KMS-11 (cell line): ENCODE results near the gene YBX3.

ENCODE experiments used
- H2AFZ ChIP-seq: fragments of 200-600 bp; sonication (generic); 2 replicates; pipeline ENCODE4 v1.6.1; 2016; ENCODE audit warnings: antibody characterized with exemption, mixed run types, low read depth
- H3K27ac ChIP-seq: fragments of 200-600 bp; sonication (generic); 2 replicates; pipeline ENCODE4 v1.6.1; 2016; ENCODE audit warnings: mild to moderate bottlenecking, mixed run types
- H3K27me3 ChIP-seq: fragments of 200-600 bp; sonication (generic); 2 replicates; pipeline ENCODE4 v1.6.1; 2017; ENCODE audit warnings: mild to moderate bottlenecking, low read depth, mixed run types, moderate library complexity; ENCODE audit not compliant: insufficient read depth
- H3K36me3 ChIP-seq: fragments of 200-600 bp; sonication (generic); 2 replicates; pipeline ENCODE4 v1.6.1; 2017; ENCODE audit warnings: mild to moderate bottlenecking, mixed run types; ENCODE audit not compliant: insufficient read depth
- H3K4me1 ChIP-seq: fragments of 200-600 bp; sonication (generic); 2 replicates; pipeline ENCODE4 v1.6.1; 2016; ENCODE audit warnings: mild to moderate bottlenecking, low read depth, mixed run types; ENCODE audit not compliant: poor library complexity, severe bottlenecking
- H3K4me2 ChIP-seq: fragments of 200-600 bp; sonication (generic); 2 replicates; pipeline ENCODE4 v1.7.0; 2016; ENCODE audit warnings: mild to moderate bottlenecking, mixed run types
- H3K4me3 ChIP-seq: fragments of 200-600 bp; sonication (generic); IDR thresholded peaks from 2 replicates; pipeline ENCODE4 v1.6.1; 2017; ENCODE audit warnings: low read depth, low read length, mixed read lengths; ENCODE audit not compliant: insufficient read depth
- H3K79me2 ChIP-seq: fragments of 200-600 bp; sonication (generic); 2 replicates; pipeline ENCODE4 v1.6.1; 2016; ENCODE audit warnings: low read depth, mixed run types; ENCODE audit not compliant: insufficient read depth
- H3K9ac ChIP-seq: fragments of 200-600 bp; sonication (generic); 2 replicates; pipeline ENCODE4 v1.6.1; 2016; ENCODE audit warnings: mild to moderate bottlenecking, mixed run types
- H4K20me1 ChIP-seq: fragments of 200-600 bp; sonication (generic); 2 replicates; pipeline ENCODE4 v1.6.1; 2016; ENCODE audit warnings: mild to moderate bottlenecking, mixed run types; ENCODE audit not compliant: insufficient read depth
- TF ChIP-seq, protein P1 (sequence below): fragments of 200-600 bp; sonication (generic); conservative IDR thresholded peaks from 2 replicates; pipeline ENCODE4 v1.6.1; 2017; ENCODE audit warnings: low read depth, mild to moderate bottlenecking, antibody characterized with exemption, low read length, moderate library complexity, mixed read lengths

YBX3 gene

GRCh38 chr12:10717410-10717809 lies 5.7 kb downstream of the YBX3 start:
- Histone ChIP-seq H3K27ac (no peak overlapping the region), H3K4me3 (no peak overlapping the region), H3K4me1 (peaks cover 16% of the 10 kb centered on the region), H3K27me3 (no peaks in the 10 kb centered on the region), H3K9ac (no peak overlapping the region), H3K79me2 (peaks cover 51% of the 10 kb centered on the region), H3K4me2 (no peak overlapping the region), H4K20me1 (0 out of 2 replicates have a peak, but pooled peaks cover 3% of the 10 kb centered on the region), H2AFZ (no peak overlapping the region), H3K36me3 (no peaks in the 10 kb centered on the region)
- TF ChIP-seq, protein P1, sequence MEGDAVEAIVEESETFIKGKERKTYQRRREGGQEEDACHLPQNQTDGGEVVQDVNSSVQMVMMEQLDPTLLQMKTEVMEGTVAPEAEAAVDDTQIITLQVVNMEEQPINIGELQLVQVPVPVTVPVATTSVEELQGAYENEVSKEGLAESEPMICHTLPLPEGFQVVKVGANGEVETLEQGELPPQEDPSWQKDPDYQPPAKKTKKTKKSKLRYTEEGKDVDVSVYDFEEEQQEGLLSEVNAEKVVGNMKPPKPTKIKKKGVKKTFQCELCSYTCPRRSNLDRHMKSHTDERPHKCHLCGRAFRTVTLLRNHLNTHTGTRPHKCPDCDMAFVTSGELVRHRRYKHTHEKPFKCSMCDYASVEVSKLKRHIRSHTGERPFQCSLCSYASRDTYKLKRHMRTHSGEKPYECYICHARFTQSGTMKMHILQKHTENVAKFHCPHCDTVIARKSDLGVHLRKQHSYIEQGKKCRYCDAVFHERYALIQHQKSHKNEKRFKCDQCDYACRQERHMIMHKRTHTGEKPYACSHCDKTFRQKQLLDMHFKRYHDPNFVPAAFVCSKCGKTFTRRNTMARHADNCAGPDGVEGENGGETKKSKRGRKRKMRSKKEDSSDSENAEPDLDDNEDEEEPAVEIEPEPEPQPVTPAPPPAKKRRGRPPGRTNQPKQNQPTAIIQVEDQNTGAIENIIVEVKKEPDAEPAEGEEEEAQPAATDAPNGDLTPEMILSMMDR = no peak

GRCh38 chr12:10716704-10717315 lies 6.3 kb downstream of the YBX3 start:
- H3K27me3 ChIP-seq = no peaks in the 10 kb centered on the region
- 0 out of 2 replicates have a peak, but pooled peaks cover 3% of the 10 kb centered on the region for H4K20me1 ChIP-seq
- no peaks in the 10 kb centered on the region for H3K36me3 ChIP-seq
- H3K9ac ChIP-seq = no peak overlapping the region
- TF ChIP-seq, protein P1 = no peak
- H2AFZ ChIP-seq = no peak overlapping the region
- peaks cover 16% of the 10 kb centered on the region for H3K4me1 ChIP-seq
- H3K4me2 ChIP-seq = no peak overlapping the region
- H3K27ac ChIP-seq = no peak overlapping the region
- no peak overlapping the region for H3K4me3 ChIP-seq
- peaks cover 46% of the 10 kb centered on the region for H3K79me2 ChIP-seq

DNA sequence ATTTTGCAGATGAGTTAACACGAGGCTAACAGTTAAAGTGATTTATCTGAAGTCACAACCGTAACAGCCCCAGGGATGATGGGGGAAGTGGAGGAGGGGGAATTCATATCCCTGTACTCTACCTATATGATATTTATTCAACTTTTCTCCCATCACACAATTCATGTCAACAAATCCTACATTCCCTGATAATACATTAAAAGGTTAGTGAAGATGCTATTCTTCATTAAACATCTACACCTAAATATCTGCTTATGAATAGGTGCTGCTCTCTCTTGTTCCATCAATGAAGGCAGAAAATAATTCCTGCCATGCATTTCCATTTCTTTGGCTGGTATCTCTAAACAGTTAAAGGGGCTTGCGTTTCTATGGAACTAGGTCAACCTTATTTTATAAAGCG lies 6.8 kb downstream of the YBX3 start:
- H3K9ac ChIP-seq = no peak overlapping the region
- H3K36me3 ChIP-seq = no peaks in the 10 kb centered on the region
- peaks cover 40% of the 10 kb centered on the region for H3K79me2 ChIP-seq
- H2AFZ ChIP-seq = no peak overlapping the region
- H3K4me2 ChIP-seq = no peak overlapping the region
- H3K4me1 ChIP-seq = peaks cover 15% of the 10 kb centered on the region
- H3K4me3 ChIP-seq = no peak overlapping the region
- TF ChIP-seq, protein P1 = no peak
- H3K27ac ChIP-seq = no peak overlapping the region
- no peaks in the 10 kb centered on the region for H3K27me3 ChIP-seq
- 0 out of 2 replicates have a peak, but pooled peaks cover 3% of the 10 kb centered on the region for H4K20me1 ChIP-seq

DNA sequence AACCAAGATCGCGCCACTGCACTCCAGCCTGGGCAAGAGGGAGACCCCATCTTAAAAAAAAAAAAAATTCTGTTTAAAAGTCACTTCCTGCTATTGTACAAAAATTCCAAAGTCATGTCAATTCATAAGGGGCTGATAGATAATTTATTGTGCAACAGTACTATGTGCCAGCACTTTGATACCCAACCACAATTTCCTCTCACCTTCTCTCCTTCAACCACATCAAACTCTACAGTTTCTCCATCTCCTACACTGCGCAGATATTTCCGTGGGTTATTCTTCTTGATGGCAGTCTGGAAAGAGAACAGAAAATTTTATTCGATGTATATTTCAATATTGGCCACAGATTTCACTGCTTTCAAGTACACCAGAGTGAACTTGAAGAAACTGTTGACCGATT lies 7.6 kb downstream of the YBX3 start:
- Histone ChIP-seq H3K36me3 (no peaks in the 10 kb centered on the region), H3K9ac (no peak overlapping the region), H3K4me1 (peaks cover 7% of the 10 kb centered on the region), H4K20me1 (0 out of 2 replicates have a peak, but pooled peaks cover 3% of the 10 kb centered on the region), H3K79me2 (peaks cover 33% of the 10 kb centered on the region; the same call in 1 of the 2 replicates), H3K27me3 (no peaks in the 10 kb centered on the region), H3K4me2 (no peak overlapping the region), H3K27ac (no peak overlapping the region), H3K4me3 (no peak overlapping the region), H2AFZ (no peak overlapping the region)
- TF ChIP-seq, protein P1 = no peak
